Stimulated activated CD4-positive, alpha-beta T cell treated with anti-CD3 and anti-CD28 coated beads, Interleukin-15, amount 100 ng/mL, for 24 hours (primary cell): Measurements from ENCODE around the gene ZNF429.
"Not testable (repeated sequence)": the region's sequence is repeated elsewhere in the genome, so short reads cannot be mapped to it uniquely, and the experiment has no call there.

ENCODE experiments used
- DNase-seq: peaks from one replicate; pipeline ENCODE4 v3.0.0-alpha.2; 2020

Gene ZNF429

GRCh38 chr19:21519488-21519887 is 14.1 kb downstream of the ZNF429 start:
- DNase-seq = no peak

DNA sequence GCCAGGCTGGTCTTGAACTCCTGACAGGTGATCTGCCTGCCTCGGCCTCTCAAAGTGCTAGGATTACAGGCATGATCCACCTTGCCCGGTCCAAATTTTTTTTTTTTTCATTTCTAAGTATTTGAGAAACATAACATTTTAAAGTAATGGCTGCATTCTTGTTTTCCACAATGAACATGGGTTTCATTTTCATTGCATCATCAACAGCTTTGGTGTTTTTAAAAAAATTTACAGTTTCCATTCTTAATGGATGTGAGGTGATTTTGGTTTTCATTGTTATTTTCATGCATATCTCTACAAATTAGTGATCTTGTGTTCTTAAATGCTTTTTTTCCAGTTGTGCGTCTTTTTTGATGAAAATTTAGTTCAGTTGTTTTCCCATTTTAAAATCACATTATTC is 27.5 kb downstream of the ZNF429 start:
- no peak for DNase-seq

- DNase-seq = not testable (repeated sequence)
Observed at GRCh38 chr19:21536741-21537290, 31.4 kb downstream of the ZNF429 start.

DNA sequence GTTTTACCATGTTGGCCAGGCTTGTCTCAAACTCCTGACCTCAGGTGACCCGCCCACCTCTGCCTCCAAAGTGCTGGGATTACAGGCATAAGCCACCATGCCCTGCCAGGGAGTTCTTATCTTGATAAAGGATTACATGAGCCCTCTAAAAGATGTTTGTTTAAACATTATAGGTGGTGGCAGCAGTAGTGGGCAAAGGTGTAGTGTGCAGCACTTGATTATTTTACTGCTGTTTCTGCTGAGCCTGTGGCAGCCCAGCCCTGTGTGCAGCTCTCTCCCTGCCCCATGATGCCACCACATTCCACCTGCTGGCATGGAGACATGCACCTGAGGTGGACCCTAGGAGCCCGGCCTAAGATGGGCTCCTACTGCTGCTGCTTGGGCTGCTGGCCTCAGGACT is 54.0 kb downstream of the ZNF429 start:
- no peak for DNase-seq

DNA sequence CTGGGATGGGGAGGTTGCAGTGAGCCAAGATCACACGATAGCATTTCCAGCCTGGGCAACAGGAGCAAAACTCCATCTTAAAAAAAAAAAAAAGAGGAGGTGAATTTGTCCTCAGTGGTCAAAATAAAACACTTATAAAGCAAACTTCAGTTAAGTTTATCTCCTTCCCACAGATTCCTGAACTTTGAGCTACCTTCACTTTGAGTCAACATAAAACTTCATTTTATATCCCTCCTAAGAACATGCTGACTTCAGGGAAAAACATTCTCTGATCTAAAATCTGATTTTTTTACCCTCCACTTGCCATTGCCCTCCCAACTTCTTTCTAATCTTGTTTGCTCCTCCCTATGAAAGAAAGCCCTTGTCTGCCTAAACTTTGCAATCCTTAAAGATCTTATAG is 59.0 kb downstream of the ZNF429 start:
- no peak for DNase-seq

- peak; percentile 37 for DNase-seq
Observed at GRCh38 chr19:21566073-21566472, 60.7 kb downstream of the ZNF429 start.

DNA sequence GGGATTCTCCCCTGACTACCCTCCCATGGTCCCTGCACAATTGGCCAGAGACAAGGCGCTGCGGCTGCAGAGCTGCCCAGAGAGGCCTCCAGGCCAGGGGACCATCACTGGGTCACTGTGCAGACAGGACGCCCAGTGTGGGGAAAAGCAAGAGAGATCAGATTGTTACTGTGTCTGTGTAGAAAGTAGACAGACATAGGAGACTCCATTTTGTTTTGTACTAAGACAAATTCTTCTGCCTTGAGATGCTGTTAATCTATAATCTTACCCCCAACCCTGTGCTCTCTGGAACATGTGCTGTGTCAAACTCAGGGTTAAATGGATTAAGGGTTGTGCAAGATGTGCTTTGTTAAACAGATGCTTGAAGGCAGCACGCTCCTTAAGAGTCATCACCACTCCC is 62.4 kb downstream of the ZNF429 start:
- not testable (repeated sequence) for DNase-seq

GRCh38 chr19:21568816-21569493 is 63.6 kb downstream of the ZNF429 start:
- peak; percentile 91 for DNase-seq

GRCh38 chr19:21569494-21569865 is 64.1 kb downstream of the ZNF429 start:
- DNase-seq = peak; percentile 74

DNA sequence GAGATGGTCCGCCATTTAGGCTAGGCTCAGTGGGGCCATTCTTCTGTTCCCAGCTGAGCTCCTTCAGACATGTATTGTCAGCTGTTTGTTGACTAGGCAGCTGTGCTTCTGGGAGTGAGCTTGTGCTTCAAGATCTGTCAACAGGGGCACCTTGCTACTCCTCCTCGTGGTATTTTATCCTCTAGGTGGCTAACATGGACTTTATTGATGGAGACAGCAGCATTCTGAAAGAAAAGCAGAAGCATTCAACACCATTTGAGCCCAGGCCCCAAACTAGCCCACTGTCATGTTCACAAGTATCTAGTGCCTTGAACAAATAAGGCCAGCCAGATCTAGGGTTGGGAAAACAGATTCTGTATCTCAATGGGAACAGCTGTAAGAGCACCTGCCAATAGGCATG is 65.9 kb downstream of the ZNF429 start:
- DNase-seq = no peak

GRCh38 chr19:21574607-21575006 is 69.2 kb downstream of the ZNF429 start:
- DNase-seq = no peak

- no peak for DNase-seq
Observed at GRCh38 chr19:21576481-21576880, 71.1 kb downstream of the ZNF429 start.

GRCh38 chr19:21580101-21580500 is 74.7 kb downstream of the ZNF429 start:
- no peak for DNase-seq

- no peak for DNase-seq
Observed at GRCh38 chr19:21580818-21581217, 75.4 kb downstream of the ZNF429 start.

DNA sequence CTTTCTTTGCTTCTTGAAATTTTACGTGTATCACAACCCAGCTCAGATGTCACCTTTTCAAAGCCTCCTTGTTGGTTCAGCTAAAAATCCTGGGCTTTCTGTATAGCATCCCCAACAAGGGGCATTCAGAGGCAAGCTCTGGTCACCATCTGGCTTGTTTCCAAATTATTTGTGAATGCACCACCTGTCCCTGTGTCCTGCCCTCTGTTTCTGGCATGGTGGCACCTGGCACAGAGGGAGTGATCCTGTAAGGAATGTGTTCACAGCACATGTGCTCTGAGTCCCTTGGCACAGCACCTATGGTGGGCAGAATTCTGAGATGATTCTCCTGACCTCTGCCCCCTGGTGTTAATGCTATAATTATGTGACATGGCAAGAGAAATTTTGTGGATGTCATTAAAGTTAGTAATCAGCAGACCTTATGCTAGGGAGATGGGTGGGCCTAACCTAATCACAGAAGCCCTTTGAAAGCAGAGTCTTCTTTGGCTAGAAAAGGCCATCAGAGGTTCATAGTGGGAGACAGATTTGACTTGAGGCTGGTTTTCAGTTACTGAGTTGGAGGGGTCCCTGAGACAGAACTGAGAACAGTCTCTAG is 76.3 kb downstream of the ZNF429 start:
- DNase-seq = no peak

- DNase-seq = no peak
Observed at GRCh38 chr19:21584537-21584936, 79.1 kb downstream of the ZNF429 start.

DNA sequence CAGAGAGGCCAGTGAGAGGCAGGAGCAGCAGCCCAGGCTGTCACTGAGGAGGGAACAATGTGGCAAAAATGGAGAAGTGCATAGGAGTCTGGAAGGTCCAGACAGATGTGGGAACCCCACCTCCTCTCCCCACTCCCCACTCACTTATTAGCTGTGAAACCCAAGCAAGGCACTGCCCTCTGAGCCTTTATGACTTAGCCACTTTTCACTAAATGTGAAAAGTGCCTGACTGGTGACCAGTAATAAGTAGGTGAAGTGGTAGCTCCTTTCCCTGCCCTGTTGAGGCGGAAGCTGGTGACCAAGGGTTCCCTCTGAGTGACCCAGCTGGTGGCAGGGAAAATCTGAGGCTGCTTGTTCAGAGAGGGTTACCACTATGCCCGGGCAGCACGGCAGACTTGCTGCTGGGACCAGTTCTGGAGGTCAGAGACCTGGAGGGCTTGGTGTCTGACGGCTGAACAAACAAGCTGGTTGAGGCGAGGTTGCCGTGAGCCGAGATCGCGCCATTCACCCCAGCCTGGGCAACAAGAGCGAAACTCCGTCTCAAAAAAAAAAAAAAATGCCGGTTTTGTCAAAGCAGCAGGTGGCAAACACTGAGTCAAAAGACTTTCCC is 80.0 kb downstream of the ZNF429 start:
- DNase-seq = no peak

- DNase-seq = peak; percentile 55
Observed at GRCh38 chr19:21586311-21587116, 81.1 kb downstream of the ZNF429 start.

DNA sequence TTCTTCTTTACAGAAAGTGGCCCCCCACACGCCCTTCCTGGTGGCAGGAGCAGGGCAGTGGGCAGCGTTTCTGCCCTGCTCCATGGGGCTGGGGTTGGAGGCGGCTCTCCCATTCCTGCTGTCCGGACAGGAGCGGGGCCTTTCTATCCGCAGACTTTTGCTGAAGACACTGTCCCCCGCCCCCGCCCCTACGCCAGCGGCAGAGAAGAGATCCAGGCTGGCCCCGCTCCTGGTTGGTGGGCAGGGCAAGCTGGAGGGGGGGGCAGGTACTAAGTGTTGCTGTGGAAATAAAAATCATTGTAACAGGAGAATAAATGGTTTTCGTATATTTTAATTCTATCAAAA is 81.7 kb downstream of the ZNF429 start:
- DNase-seq = no peak

DNA sequence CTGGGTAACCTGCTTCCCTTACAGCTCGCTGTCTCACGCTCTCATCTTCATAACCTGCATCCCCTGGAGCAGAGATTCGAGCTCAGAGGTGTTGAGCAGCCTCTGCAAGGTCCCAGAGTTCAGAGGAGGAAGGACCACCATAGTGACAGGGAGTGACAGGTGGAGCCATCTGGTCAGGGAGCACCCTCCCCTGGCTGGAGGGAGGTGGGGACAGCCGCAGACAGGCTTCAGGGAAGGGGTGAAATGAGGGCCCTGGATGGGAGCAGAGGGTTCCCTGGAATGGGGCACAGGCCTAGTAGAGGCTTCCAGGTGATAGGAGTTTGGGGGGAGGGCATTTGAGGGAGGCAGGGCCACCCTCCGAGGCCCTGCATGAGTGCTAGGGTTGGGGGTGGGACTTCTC is 82.1 kb downstream of the ZNF429 start:
- no peak for DNase-seq

- DNase-seq = no peak
Observed at GRCh38 chr19:21588065-21588601, 82.7 kb downstream of the ZNF429 start.

- DNase-seq = no peak
Observed at GRCh38 chr19:21590867-21591266, 85.5 kb downstream of the ZNF429 start.

DNA sequence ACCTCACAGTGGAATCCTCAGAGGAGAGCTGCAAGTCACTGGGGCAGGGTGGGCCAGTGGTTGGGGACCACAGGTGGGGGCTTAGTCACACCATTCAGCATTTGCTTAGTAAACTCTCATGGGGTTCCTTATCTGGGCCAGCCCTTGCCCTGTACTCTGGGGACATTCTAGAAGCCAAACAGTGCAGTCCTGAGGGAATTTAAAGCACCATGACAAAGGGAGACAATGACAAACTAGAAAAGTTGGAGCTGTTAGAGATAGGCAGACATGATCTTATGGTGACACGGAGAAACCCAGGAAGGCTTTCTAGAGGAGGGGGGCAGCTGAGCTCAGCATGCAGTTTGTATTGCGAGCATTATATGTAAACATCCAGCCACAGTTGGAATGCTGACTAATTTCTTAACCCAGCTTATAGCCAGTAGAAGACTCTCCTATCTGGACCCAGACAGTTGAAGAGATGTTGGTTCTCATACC is 87.6 kb downstream of the ZNF429 start:
- no peak for DNase-seq
